ENCODE results near the gene METAP1D.
"Not testable (repeated sequence)": the region's sequence is repeated elsewhere in the genome, so short reads cannot be mapped to it uniquely, and the experiment has no call there.

METAP1D gene

GRCh38 chr2:171968509-171968908, 31.2 kb upstream of the METAP1D start:
- Histone ChIP-seq H3K27ac (no peak overlapping the region), H3K4me1 (no peaks in the 10 kb centered on the region), H3K27me3 (ENCODE audit: control insufficient read depth, insufficient read depth, low read length) (no peaks in the 10 kb centered on the region), H2AFZ (no peak overlapping the region), H3K9ac (no peak overlapping the region), H3K4me3 (ENCODE audit: low read depth, low read length) (no peak overlapping the region), H3K4me2 (ENCODE audit: low read length) (no peak overlapping the region), H3K36me3 (ENCODE audit: control insufficient read depth, insufficient read depth, low read length) (no peaks in the 10 kb centered on the region), H3K79me2 (no peaks in the 10 kb centered on the region), H3K9me3 (ENCODE audit: control insufficient read depth, low read length) (no peaks in the 10 kb centered on the region)
- TF ChIP-seq CTCF (IDR thresholded peaks at IDR 0.05): no peak

- Histone ChIP-seq H3K4me3 (ENCODE audit: low read depth, low read length) (no peak overlapping the region), H3K36me3 (ENCODE audit: control insufficient read depth, insufficient read depth, low read length) (no peaks in the 10 kb centered on the region), H3K9ac (no peak overlapping the region), H2AFZ (no peak overlapping the region), H3K4me2 (ENCODE audit: low read length) (no peak overlapping the region), H3K9me3 (ENCODE audit: control insufficient read depth, low read length) (no peaks in the 10 kb centered on the region), H3K4me1 (no peaks in the 10 kb centered on the region), H3K27ac (no peak overlapping the region), H3K79me2 (no peaks in the 10 kb centered on the region), H3K27me3 (ENCODE audit: control insufficient read depth, insufficient read depth, low read length) (no peaks in the 10 kb centered on the region)
- TF ChIP-seq CTCF (IDR thresholded peaks at IDR 0.05): no peak
These were observed 27.3 kb upstream of the METAP1D start for GRCh38 chr2:171972329-171972982.

- no peaks in the 10 kb centered on the region for H3K36me3 ChIP-seq (ENCODE audit: control insufficient read depth, insufficient read depth, low read length)
- no peak overlapping the region for H3K4me2 ChIP-seq (ENCODE audit: low read length)
These were observed 20.6 kb upstream of the METAP1D start for GRCh38 chr2:171979103-171979502.

DNA sequence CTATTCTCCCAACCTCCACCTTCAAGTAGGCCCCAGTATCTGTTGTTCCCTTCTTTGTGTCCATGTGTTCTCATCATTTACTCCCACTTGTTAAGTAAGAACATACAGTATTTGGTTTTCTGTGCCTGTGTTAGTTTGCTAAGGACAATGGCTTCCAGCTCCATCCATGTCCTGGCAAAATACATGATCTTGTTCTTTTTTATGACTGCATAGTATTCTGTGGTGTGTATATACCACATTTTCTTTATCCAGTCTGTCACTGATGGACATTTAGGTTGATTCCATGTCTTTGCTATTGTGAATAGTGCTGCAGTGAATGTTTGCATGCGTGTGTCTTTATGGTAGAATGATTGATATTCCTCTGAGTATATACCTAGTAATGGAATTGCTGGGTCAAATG, 15.8 kb upstream of the METAP1D start:
- H3K4me2 ChIP-seq (ENCODE audit: low read length); H2AFZ ChIP-seq; H3K36me3 ChIP-seq (ENCODE audit: control insufficient read depth, insufficient read depth, low read length); H3K9ac ChIP-seq; H3K27ac ChIP-seq; H3K4me3 ChIP-seq (ENCODE audit: low read depth, low read length); H3K4me1 ChIP-seq; H3K9me3 ChIP-seq (ENCODE audit: control insufficient read depth, low read length); H3K27me3 ChIP-seq (ENCODE audit: control insufficient read depth, insufficient read depth, low read length); H3K79me2 ChIP-seq: not testable (repeated sequence)

More at GRCh38 chr2:171979103-171979502, 20.6 kb upstream of the METAP1D start:
- H3K27ac ChIP-seq: no peak overlapping the region
- no peak overlapping the region for H2AFZ ChIP-seq
- no peak overlapping the region for H3K4me3 ChIP-seq (ENCODE audit: low read depth, low read length)
- no peaks in the 10 kb centered on the region for H3K4me1 ChIP-seq
- no peak for TF ChIP-seq CTCF (IDR thresholded peaks at IDR 0.05)
- H3K9ac ChIP-seq: no peak overlapping the region
- no peaks in the 10 kb centered on the region for H3K9me3 ChIP-seq (ENCODE audit: control insufficient read depth, low read length)
- no peaks in the 10 kb centered on the region for H3K27me3 ChIP-seq (ENCODE audit: control insufficient read depth, insufficient read depth, low read length)
- H3K79me2 ChIP-seq: no peaks in the 10 kb centered on the region

DNA sequence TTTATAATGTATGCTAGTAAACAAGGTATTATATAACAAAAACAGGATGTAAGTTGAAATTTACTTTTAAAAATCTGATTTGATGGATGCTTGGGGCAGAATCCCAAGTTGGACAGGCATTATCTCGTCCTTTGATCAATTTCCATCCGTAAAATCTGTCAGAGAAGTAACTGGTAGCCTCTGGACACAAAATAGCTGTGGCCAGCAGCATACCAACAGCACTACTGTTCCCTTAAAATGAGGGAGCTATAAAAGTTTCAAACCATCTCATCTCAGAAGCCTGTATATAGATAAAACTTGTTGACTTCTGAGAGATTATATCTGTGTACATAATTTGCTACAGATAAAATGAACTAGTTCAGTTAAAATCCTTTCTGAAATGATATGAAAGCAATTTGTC, 14.7 kb upstream of the METAP1D start:
- H3K79me2 ChIP-seq: no peaks in the 10 kb centered on the region
- no peaks in the 10 kb centered on the region for H3K9me3 ChIP-seq (ENCODE audit: control insufficient read depth, low read length)
- H3K4me2 ChIP-seq (ENCODE audit: low read length): no peak overlapping the region
- TF ChIP-seq CTCF (IDR thresholded peaks at IDR 0.05): no peak
- H3K4me1 ChIP-seq: no peaks in the 10 kb centered on the region
- no peak overlapping the region for H2AFZ ChIP-seq
- H3K27ac ChIP-seq: no peak overlapping the region
- no peaks in the 10 kb centered on the region for H3K27me3 ChIP-seq (ENCODE audit: control insufficient read depth, insufficient read depth, low read length)
- no peak overlapping the region for H3K9ac ChIP-seq
- H3K36me3 ChIP-seq (ENCODE audit: control insufficient read depth, insufficient read depth, low read length): no peaks in the 10 kb centered on the region
- H3K4me3 ChIP-seq (ENCODE audit: low read depth, low read length): no peak overlapping the region

All from parathyroid adenoma (tissue), 2 donors.